Pulmonary artery endothelial cell (primary cell): ENCODE measurements around the gene NXNL1. TPM values are rescaled to one million over a fixed set of nuclear protein-coding genes. Genes with fewer than 3 reads are reported as not detected.
"Not testable (repeated sequence)": the region's sequence is repeated elsewhere in the genome, so short reads cannot be mapped to it uniquely, and the experiment has no call there.

Experiments
- DNase-seq: peaks from one replicate; pipeline ENCODE4 v3.0.0-alpha.2; 2011; ENCODE audit warnings: low read depth, low spot score
- total RNA-seq: library from RNA; depleted of rRNA; stranded (reverse); fragments of >200 nt; gene quantifications from 2 replicates; pipeline ENCODE4 v1.2.3, GENCODE V29; 2014

The NXNL1 gene
- not detected in 2 replicates for total RNA-seq

GRCh38 chr19:17460372-17461230, at the start of gene NXNL1:
TSS of gene NXNL1 (minus strand) at chr19:17460926. CDS start at chr19:17460869, 57 bp downstream.
- DNase-seq = no peak

GRCh38 chr19:17508558-17508933, 47.8 kb upstream of the NXNL1 start:
- DNase-seq = not testable (repeated sequence)

GRCh38 chr19:17506745-17507144, 46.0 kb upstream of the NXNL1 start:
- DNase-seq = no peak

- DNase-seq = no peak
These were observed 44.5 kb upstream of the NXNL1 start for GRCh38 chr19:17505223-17505622.

GRCh38 chr19:17504456-17504855, 43.7 kb upstream of the NXNL1 start:
- no peak for DNase-seq

- DNase-seq = no peak
These were observed 43.3 kb upstream of the NXNL1 start for GRCh38 chr19:17504030-17504429.

- DNase-seq = no peak
These were observed 42.5 kb upstream of the NXNL1 start for GRCh38 chr19:17503240-17503639.

GRCh38 chr19:17500447-17501198, 39.9 kb upstream of the NXNL1 start:
- DNase-seq = no peak

- DNase-seq = no peak
These were observed 39.1 kb upstream of the NXNL1 start for GRCh38 chr19:17499648-17500446.

GRCh38 chr19:17499025-17499424, 38.3 kb upstream of the NXNL1 start:
- not testable (repeated sequence) for DNase-seq

GRCh38 chr19:17497149-17497798, 36.5 kb upstream of the NXNL1 start:
- no peak for DNase-seq

- DNase-seq = no peak
These were observed 35.7 kb upstream of the NXNL1 start for GRCh38 chr19:17496337-17496997.

GRCh38 chr19:17495639-17496296, 35.0 kb upstream of the NXNL1 start:
- no peak for DNase-seq

- no peak for DNase-seq
These were observed 30.6 kb upstream of the NXNL1 start for GRCh38 chr19:17491287-17491686.

- DNase-seq = no peak
These were observed 29.7 kb upstream of the NXNL1 start for GRCh38 chr19:17490411-17490810.

GRCh38 chr19:17489392-17490030, 28.8 kb upstream of the NXNL1 start:
- DNase-seq = no peak

GRCh38 chr19:17488593-17489391, 28.1 kb upstream of the NXNL1 start:
- DNase-seq = no peak

GRCh38 chr19:17487284-17488121, 26.8 kb upstream of the NXNL1 start:
- no peak for DNase-seq
